ENCODE data around the gene NUP54. TPM values are rescaled to one million over a fixed set of nuclear protein-coding genes. Genes with fewer than 3 reads are reported as not detected.

Gene NUP54, protein sequence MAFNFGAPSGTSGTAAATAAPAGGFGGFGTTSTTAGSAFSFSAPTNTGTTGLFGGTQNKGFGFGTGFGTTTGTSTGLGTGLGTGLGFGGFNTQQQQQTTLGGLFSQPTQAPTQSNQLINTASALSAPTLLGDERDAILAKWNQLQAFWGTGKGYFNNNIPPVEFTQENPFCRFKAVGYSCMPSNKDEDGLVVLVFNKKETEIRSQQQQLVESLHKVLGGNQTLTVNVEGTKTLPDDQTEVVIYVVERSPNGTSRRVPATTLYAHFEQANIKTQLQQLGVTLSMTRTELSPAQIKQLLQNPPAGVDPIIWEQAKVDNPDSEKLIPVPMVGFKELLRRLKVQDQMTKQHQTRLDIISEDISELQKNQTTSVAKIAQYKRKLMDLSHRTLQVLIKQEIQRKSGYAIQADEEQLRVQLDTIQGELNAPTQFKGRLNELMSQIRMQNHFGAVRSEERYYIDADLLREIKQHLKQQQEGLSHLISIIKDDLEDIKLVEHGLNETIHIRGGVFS
- total RNA-seq, result 10 to 100 TPM; 17.9 to 44.8 TPM

DNA sequence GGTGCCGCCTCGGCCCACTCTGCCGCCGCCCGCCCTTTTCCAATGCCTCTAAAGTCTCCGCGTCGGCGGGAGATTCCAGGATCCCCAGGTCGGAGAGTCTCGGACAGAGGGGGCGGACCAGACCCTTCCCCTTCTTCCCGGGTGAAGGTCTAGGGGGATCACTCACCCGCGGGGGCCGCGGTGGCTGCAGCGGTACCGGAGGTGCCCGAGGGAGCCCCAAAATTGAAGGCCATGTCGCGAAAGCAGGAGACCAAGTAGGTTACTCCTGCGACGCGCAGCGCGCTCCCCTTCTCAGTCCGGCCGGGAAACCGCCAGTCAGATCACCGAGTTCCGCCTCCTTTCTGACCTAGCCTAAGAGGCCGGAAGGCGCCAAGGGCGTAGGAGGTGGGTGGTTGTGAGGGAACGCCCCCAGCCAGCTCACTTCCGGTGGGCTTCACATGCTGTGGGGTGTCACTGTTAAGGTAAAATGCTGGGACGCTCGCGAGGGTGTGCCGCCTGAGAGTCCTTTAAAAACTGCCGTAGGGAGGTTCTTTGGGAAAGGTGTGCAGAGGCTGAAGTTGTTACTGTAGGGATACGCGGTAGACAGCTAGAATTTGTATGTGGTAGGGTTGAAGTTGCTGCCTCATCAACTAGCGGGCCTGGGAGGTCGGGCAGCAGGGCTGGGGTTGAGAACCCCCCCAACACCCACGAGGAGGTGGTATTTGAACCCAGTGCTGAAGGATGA lies at the start of gene NUP54:
TSS of gene NUP54 (minus strand) at position 256 of the 724 bp plus-strand sequence. CDS start at position 233, 23 bp downstream.
- no peaks in the 10 kb centered on the region for H3K36me3 ChIP-seq
- peaks cover 25 to 30% of the 10 kb centered on the region in 2 donors for H3K4me1 ChIP-seq (ENCODE audit: control insufficient read depth in 1 of 2, low read depth in 2 of 2)
- no peaks in the 10 kb centered on the region for H3K27me3 ChIP-seq (replicated peaks; ENCODE audit: insufficient read depth)
- DNase-seq (ENCODE audit: low spot score) (peak; percentile 89), ATAC-seq (ENCODE audit: insufficient number of reproducible peaks, low FRiP score, low read depth) (peak; percentile 99)
- peak within 1 kb of the TSS; percentile 86 for H3K27ac ChIP-seq
- peak within 1 kb of the TSS; percentile 81 for H3K4me3 ChIP-seq
- H3K9me3 ChIP-seq, result no peaks in the 10 kb centered on the region
- no peak for TF ChIP-seq CTCF (IDR thresholded peaks at IDR 0.05)

DNA sequence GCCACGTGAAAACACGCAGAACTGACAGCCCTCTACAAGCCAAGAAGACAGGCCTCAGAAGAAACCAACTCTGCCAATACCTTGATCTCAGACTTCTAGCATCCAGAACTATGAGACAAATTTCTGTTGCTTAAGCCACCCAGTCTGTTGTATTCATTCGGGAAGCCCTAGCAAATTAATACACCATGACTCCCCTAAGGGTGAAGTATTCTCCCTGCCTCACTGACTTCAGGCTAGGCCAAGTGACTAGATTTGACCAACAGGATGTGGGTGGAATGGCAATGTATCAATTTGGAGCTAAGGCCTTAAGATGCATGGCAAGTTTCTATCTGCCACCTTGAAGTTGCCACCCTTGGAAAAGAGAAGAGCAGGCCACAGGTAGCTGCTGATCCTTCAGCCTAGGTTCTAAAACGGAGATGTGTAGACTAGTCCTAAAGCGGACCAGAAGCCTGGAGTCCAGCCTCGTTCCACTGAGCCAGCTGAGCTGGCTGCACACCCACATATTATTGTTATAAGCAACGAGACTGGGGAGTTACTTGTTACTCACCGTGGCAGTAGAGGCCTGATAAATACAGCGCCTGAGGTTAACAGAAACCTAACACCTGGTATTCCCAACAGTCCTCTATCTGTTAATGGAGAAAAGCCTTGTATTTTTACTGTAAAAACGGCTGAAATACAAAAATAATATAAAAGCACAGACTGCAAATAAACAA lies 49.0 kb upstream of the NUP54 start:
- peaks cover 58 to 86% of the 10 kb centered on the region in 2 donors for H3K4me1 ChIP-seq (ENCODE audit: control insufficient read depth in 1 of 2, low read depth in 2 of 2)
- H3K27me3 ChIP-seq (replicated peaks; ENCODE audit: insufficient read depth), result no peaks in the 10 kb centered on the region
- no peak for TF ChIP-seq CTCF (IDR thresholded peaks at IDR 0.05)
- peak overlapping the region; percentile 36 to 52 for H3K27ac ChIP-seq
- no peaks in the 10 kb centered on the region for H3K9me3 ChIP-seq
- DNase-seq (ENCODE audit: low spot score) (no peak), ATAC-seq (ENCODE audit: insufficient number of reproducible peaks, low FRiP score, low read depth) (no peak)
- no peak overlapping the region for H3K4me3 ChIP-seq
- peaks cover 13% of the 10 kb centered on the region for H3K36me3 ChIP-seq

DNA sequence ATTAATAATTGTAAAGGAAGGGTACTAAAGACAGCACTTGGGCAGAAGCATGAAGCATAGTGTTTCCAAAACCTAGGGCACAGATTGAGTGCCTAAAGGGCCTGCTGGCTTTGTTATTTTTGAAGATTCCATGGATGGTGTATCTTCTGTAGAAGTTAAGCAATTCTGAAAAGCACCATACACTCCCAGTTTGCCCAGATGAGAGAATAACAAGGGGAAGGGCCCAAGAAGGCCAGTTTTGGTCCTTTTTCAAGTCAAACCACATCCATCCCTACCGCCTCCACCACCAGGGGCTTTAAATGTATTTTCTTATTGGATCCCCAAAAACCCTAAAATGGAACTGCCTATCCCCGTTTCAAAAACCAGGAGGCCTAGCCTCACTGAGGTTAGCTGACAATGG lies 48.2 kb upstream of the NUP54 start:
- H3K27ac ChIP-seq, result peak overlapping the region in 1 of 2 donors; percentile 22
- ATAC-seq (ENCODE audit: insufficient number of reproducible peaks, low FRiP score, low read depth), result no peak

GRCh38 chr4:76195326-76195725 lies 47.1 kb upstream of the NUP54 start:
- H3K36me3 ChIP-seq, result peaks cover 14% of the 10 kb centered on the region
- H3K27me3 ChIP-seq (replicated peaks; ENCODE audit: insufficient read depth), result no peaks in the 10 kb centered on the region
- no peak for ATAC-seq (ENCODE audit: insufficient number of reproducible peaks, low FRiP score, low read depth)
- peak overlapping the region; percentile 25 to 27 for H3K27ac ChIP-seq
- peaks cover 51 to 76% of the 10 kb centered on the region in 2 donors for H3K4me1 ChIP-seq (ENCODE audit: control insufficient read depth in 1 of 2, low read depth in 2 of 2)
- no peak for TF ChIP-seq CTCF (IDR thresholded peaks at IDR 0.05)
- DNase-seq (ENCODE audit: low spot score), result no peak
- no peak overlapping the region for H3K4me3 ChIP-seq
- no peaks in the 10 kb centered on the region for H3K9me3 ChIP-seq

More for the DNA sequence above, 48.2 kb upstream of the NUP54 start:
- peaks cover 58 to 86% of the 10 kb centered on the region in 2 donors for H3K4me1 ChIP-seq (ENCODE audit: control insufficient read depth in 1 of 2, low read depth in 2 of 2)
- H3K27me3 ChIP-seq (replicated peaks; ENCODE audit: insufficient read depth), result no peaks in the 10 kb centered on the region
- peaks cover 14% of the 10 kb centered on the region for H3K36me3 ChIP-seq
- no peak for DNase-seq (ENCODE audit: low spot score)
- H3K9me3 ChIP-seq, result no peaks in the 10 kb centered on the region
- no peak overlapping the region for H3K4me3 ChIP-seq
- no peak for TF ChIP-seq CTCF (IDR thresholded peaks at IDR 0.05)
